Upper lobe of left lung (tissue), 4 donors: Measurements from ENCODE around the gene MICAL2.

ENCODE experiments used
- EP300 ChIP-seq, 4 donors: sonication (generic); formaldehyde crosslinking; IDR thresholded peaks; one replicate each; pipeline ENCODE4 v1.5.1; 2017; ENCODE audit warnings: antibody characterized with exemption in 4 of 4, control low read depth in 2 of 4
- POLR2A ChIP-seq, 4 donors: fragments of 450-650 bp; IDR thresholded peaks; one replicate each; pipeline ENCODE4 v1.5.1; 2016 to 2017; ENCODE audit warnings: antibody characterized with exemption in 4 of 4, mild to moderate bottlenecking in 2 of 4
- POLR2AphosphoS5 ChIP-seq, 2 donors: sonication (generic); formaldehyde crosslinking; IDR thresholded peaks; one replicate each; pipeline ENCODE4 v1.5.1; 2017; ENCODE audit warnings: antibody characterized with exemption in 2 of 2
- TF ChIP-seq, protein P1 (sequence below), 6 experiments: fragments of 450-650 bp in 4 of 6; fragments of 200-600 bp in 2 of 6; sonication (generic) in 2 of 6; IDR thresholded peaks; one replicate each; pipeline ENCODE4 v1.5.1; 2016 to 2019; ENCODE audit warnings: antibody characterized with exemption in 6 of 6

DNA sequence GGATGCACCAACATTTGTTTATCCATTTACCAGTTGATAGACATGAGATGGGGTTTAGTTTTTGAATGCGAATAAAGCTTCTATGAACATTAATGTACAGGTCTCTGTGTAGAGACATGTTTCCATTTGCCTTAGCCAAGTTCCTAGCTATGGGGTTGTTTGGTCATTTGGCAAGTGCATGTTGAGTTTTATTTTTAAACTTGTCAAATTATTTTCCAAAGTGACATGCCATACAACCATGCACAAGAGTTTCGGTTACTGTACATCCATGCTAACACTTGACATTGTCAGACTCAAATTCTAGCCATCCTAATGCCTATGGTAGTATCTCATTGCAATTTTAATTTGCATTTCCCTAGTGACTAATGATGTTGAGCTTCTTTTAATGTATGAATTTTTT lies 196.4 kb downstream of the MICAL2 start:
- TF ChIP-seq, protein P1, sequence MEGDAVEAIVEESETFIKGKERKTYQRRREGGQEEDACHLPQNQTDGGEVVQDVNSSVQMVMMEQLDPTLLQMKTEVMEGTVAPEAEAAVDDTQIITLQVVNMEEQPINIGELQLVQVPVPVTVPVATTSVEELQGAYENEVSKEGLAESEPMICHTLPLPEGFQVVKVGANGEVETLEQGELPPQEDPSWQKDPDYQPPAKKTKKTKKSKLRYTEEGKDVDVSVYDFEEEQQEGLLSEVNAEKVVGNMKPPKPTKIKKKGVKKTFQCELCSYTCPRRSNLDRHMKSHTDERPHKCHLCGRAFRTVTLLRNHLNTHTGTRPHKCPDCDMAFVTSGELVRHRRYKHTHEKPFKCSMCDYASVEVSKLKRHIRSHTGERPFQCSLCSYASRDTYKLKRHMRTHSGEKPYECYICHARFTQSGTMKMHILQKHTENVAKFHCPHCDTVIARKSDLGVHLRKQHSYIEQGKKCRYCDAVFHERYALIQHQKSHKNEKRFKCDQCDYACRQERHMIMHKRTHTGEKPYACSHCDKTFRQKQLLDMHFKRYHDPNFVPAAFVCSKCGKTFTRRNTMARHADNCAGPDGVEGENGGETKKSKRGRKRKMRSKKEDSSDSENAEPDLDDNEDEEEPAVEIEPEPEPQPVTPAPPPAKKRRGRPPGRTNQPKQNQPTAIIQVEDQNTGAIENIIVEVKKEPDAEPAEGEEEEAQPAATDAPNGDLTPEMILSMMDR (IDR thresholded peaks at IDR 0.05), result no peak
- TF ChIP-seq POLR2A (IDR thresholded peaks at IDR 0.05) (no peak), POLR2AphosphoS5 (IDR thresholded peaks at IDR 0.05) (no peak), EP300 (IDR thresholded peaks at IDR 0.05) (no peak)
